Hippocampal formation (tissue), 2 donors: ENCODE data around the gene NGEF.

ENCODE experiments used
- DNase-seq, 2 donors: peaks; one replicate each; lab custom pipeline; 2025; lab: John Stamatoyannopoulos, UW

Gene NGEF

GRCh38 chr2:232999354-232999753 lies 13.7 kb downstream of the NGEF start:
- DNase-seq = no peak

GRCh38 chr2:232998666-232998985 lies 14.4 kb downstream of the NGEF start:
- DNase-seq = no peak

GRCh38 chr2:232997749-232998665 lies 15.0 kb downstream of the NGEF start:
- no peak for DNase-seq

GRCh38 chr2:232994446-232994845 lies 18.6 kb downstream of the NGEF start:
- no peak for DNase-seq

GRCh38 chr2:232993231-232993821 lies 19.7 kb downstream of the NGEF start:
- no peak for DNase-seq

- no peak for DNase-seq
Measured at GRCh38 chr2:232986155-232986554, 26.9 kb downstream of the NGEF start.

- no peak for DNase-seq
Measured at GRCh38 chr2:232984451-232985207, 28.4 kb downstream of the NGEF start.

- DNase-seq = no peak
Measured at GRCh38 chr2:232983669-232984140, 29.4 kb downstream of the NGEF start.

- no peak for DNase-seq
Measured at GRCh38 chr2:232982926-232983668, 30.0 kb downstream of the NGEF start.

GRCh38 chr2:232981767-232982360 lies 31.2 kb downstream of the NGEF start:
- no peak for DNase-seq

- DNase-seq = no peak
Measured at GRCh38 chr2:232981356-232981755, 31.7 kb downstream of the NGEF start.

GRCh38 chr2:232980683-232981082 lies 32.4 kb downstream of the NGEF start:
- DNase-seq = no peak

- DNase-seq = no peak
Measured at GRCh38 chr2:232979871-232980461, 33.1 kb downstream of the NGEF start.

- DNase-seq = no peak
Measured at GRCh38 chr2:232977438-232977971, 35.6 kb downstream of the NGEF start.

GRCh38 chr2:232976666-232977437 lies 36.2 kb downstream of the NGEF start:
- DNase-seq = no peak

- no peak for DNase-seq
Measured at GRCh38 chr2:232976176-232976575, 36.9 kb downstream of the NGEF start.

GRCh38 chr2:232974396-232974795 lies 38.7 kb downstream of the NGEF start:
- no peak for DNase-seq

GRCh38 chr2:232973796-232974195 lies 39.3 kb downstream of the NGEF start:
- DNase-seq = no peak

GRCh38 chr2:232973011-232973735 lies 39.9 kb downstream of the NGEF start:
- DNase-seq = no peak
